Muscle layer of colon (tissue), 2 donors: ENCODE data around the gene GALP.

ENCODE experiments used
- H3K27ac ChIP-seq: one replicate; pipeline ENCODE4 v1.7.0; 2013; ENCODE audit warnings: low read depth, mild to moderate bottlenecking, low read length, moderate library complexity
- H3K27me3 ChIP-seq, 2 donors: one replicate each; pipeline ENCODE4 v1.7.0; 2013; ENCODE audit warnings: low read length in 2 of 2, mild to moderate bottlenecking in 2 of 2; ENCODE audit not compliant: insufficient read depth in 2 of 2, control insufficient read depth in 1 of 2
- H3K36me3 ChIP-seq: one replicate; pipeline ENCODE4 v1.7.0; 2013; ENCODE audit warnings: mild to moderate bottlenecking, low read length; ENCODE audit not compliant: insufficient read depth
- H3K4me1 ChIP-seq: one replicate; pipeline ENCODE4 v1.7.0; 2013; ENCODE audit warnings: mild to moderate bottlenecking, low read length; ENCODE audit not compliant: insufficient read depth
- H3K4me3 ChIP-seq, 2 donors: one replicate each; pipeline ENCODE4 v1.7.0; 2013; ENCODE audit warnings: low read length in 2 of 2, low read depth in 1 of 2, mild to moderate bottlenecking in 1 of 2, moderate library complexity in 1 of 2
- H3K9ac ChIP-seq: one replicate; pipeline ENCODE4 v1.7.0; 2013; ENCODE audit warnings: low read length
- H3K9me3 ChIP-seq: one replicate; pipeline ENCODE4 v1.7.0; 2013; ENCODE audit warnings: mild to moderate bottlenecking, low read length
- donor health status: abdominal sarcoma.
- donor health status: Adenocarcinoma of cecum.

GALP gene

DNA sequence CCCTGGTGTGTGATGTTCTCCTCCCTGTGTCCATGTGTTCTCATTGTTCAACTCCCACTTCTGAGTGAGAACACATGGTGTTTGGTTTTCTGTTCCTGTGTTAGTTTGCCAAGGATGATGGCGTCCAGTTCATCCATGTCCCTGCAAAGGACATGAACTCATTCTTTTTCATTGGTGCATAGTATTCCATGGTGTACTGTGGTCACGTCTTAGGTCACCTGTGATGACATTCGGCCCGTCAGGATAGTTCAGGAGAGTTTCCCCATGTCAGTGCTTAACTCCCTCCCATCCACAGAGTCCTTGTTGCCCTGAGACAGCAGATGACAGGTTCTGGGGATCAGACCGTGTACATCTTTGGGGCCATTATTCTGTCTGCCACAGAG is 26.2 kb upstream of the GALP start:
- Histone ChIP-seq H3K4me1 (peaks cover 8% of the 10 kb centered on the region), H3K4me3 (no peak overlapping the region), H3K36me3 (peaks cover 10% of the 10 kb centered on the region), H3K27me3 (no peaks in the 10 kb centered on the region), H3K9ac (no peak overlapping the region), H3K9me3 (no peaks in the 10 kb centered on the region), H3K27ac (no peak overlapping the region)

GRCh38 chr19:56150358-56150757 is 25.4 kb upstream of the GALP start:
- Histone ChIP-seq H3K4me1 (peaks cover 8% of the 10 kb centered on the region), H3K36me3 (peaks cover 12% of the 10 kb centered on the region), H3K9me3 (no peaks in the 10 kb centered on the region), H3K4me3 (no peak overlapping the region), H3K27me3 (no peaks in the 10 kb centered on the region), H3K9ac (no peak overlapping the region), H3K27ac (no peak overlapping the region)

- H3K27me3 ChIP-seq, result no peaks in the 10 kb centered on the region
- no peak overlapping the region for H3K9ac ChIP-seq
- H3K4me3 ChIP-seq, result no peak overlapping the region
- peaks cover 8% of the 10 kb centered on the region for H3K4me1 ChIP-seq
- no peaks in the 10 kb centered on the region for H3K9me3 ChIP-seq
- no peak overlapping the region for H3K27ac ChIP-seq
- H3K36me3 ChIP-seq, result peaks cover 13% of the 10 kb centered on the region
These were observed 23.2 kb upstream of the GALP start for GRCh38 chr19:56152644-56153043.

DNA sequence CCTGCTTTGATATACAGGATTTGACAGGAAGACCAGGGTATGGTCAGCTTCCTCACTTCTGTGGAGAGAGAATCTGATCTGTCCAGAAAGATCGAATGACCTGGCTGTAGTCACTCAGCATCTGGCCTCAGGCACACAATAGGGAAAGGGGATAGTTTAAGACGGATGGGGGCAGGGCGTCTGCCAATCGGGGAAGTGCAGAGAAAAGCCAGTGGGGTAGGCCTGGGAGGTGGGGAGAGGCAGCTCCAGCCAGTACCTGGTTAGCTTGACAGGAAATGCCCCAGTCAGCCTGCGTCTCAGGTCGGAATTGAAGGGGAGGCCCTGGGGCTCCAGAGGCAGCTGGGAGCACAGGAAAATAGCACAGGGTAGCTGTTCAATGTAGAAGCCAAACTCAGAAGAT is 22.3 kb upstream of the GALP start:
- H3K27ac ChIP-seq, result no peak overlapping the region
- H3K4me1 ChIP-seq, result peaks cover 8% of the 10 kb centered on the region
- no peaks in the 10 kb centered on the region for H3K9me3 ChIP-seq
- H3K4me3 ChIP-seq, result no peak overlapping the region
- H3K27me3 ChIP-seq, result no peaks in the 10 kb centered on the region
- H3K36me3 ChIP-seq, result peaks cover 13% of the 10 kb centered on the region
- no peak overlapping the region for H3K9ac ChIP-seq

DNA sequence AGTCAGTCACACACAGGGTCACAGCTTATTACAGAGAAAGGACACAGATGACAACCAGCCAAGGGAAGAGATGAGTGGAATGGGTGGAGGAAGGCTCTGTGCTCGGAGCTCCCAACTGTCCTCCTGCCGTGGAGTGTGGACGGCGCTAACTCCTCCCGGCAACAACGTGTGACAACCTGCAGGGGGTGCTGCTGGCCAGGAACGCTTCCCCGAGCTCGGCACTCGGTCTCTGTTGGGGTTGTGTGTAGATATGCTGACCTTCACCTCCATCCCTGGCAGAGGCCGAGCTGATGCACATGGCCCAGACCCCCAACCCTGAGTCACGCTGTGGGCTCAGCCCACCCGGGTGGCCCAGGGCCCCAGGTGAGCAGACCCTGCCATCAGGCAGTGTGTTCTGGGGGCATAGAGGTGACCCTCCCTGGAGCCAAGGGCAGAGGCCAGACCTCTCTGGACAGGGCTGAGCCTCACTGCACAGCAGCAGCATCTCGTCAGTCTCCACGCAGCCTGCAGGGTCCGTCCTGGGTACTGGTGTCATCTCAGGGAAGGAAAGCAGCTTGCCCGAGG is 20.6 kb upstream of the GALP start:
- no peak overlapping the region for H3K9ac ChIP-seq
- peaks cover 22% of the 10 kb centered on the region for H3K36me3 ChIP-seq
- no peak overlapping the region for H3K27ac ChIP-seq
- no peaks in the 10 kb centered on the region for H3K9me3 ChIP-seq
- no peaks in the 10 kb centered on the region for H3K27me3 ChIP-seq
- H3K4me3 ChIP-seq, result no peak overlapping the region
- peaks cover 8% of the 10 kb centered on the region for H3K4me1 ChIP-seq

DNA sequence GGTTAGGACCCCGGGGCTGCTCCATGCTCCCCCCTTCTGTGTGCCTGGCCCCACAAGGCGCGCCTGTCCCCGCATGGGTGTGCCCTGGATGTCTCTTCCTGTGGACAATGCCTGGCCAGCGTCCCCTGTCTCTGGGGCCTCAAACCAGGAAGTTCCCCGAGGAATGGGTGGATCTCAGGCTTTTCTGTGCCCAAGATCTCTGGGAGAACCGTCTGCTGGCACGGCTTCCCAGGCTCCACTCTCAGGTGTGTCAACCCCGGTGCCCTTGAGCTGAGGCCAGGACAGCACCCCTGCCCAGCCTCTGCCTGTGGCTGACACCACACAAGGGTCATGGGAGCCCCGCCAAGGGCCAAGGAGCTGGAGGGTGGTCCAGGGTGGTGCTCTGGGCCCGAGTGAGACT is 19.0 kb upstream of the GALP start:
- peaks cover 8% of the 10 kb centered on the region for H3K4me1 ChIP-seq
- H3K9me3 ChIP-seq, result no peaks in the 10 kb centered on the region
- no peak overlapping the region for H3K4me3 ChIP-seq
- H3K9ac ChIP-seq, result no peak overlapping the region
- H3K27me3 ChIP-seq, result no peaks in the 10 kb centered on the region
- H3K36me3 ChIP-seq, result peaks cover 22% of the 10 kb centered on the region
- H3K27ac ChIP-seq, result no peak overlapping the region

DNA sequence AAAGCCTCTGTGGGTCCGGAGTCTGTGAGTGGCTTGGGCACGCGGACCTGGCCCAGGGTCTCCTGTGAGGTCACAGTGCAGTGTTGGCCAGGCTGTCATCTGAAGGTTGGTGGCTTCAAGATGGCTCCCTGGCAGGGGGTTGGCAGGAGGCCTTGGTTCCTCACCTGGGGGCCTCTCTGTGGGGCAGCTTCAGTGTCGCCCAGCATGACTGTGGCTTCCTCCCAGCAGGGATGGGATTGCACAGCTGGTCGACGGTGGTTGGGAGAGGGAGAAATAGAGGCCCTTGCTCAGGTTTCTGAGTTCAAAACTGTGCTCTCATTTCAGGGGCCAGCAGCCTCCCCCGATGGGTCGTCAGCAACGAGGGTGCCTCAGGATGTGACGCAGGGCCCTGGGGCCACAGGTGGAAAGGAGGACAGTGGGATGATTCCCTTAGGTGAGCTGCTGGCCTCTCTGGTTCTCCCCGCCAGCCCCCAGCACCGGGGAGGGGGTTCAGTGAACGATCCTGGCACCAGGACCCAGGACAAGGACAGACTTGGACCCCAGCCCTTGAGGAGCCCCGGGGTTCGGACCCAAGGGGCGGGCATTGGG is 17.5 kb upstream of the GALP start:
- H3K4me1 ChIP-seq, result peaks cover 1% of the 10 kb centered on the region
- H3K9me3 ChIP-seq, result no peaks in the 10 kb centered on the region
- no peaks in the 10 kb centered on the region for H3K27me3 ChIP-seq
- no peak overlapping the region for H3K9ac ChIP-seq
- H3K36me3 ChIP-seq, result peaks cover 22% of the 10 kb centered on the region
- H3K27ac ChIP-seq, result no peak overlapping the region
- H3K4me3 ChIP-seq, result no peak overlapping the region

DNA sequence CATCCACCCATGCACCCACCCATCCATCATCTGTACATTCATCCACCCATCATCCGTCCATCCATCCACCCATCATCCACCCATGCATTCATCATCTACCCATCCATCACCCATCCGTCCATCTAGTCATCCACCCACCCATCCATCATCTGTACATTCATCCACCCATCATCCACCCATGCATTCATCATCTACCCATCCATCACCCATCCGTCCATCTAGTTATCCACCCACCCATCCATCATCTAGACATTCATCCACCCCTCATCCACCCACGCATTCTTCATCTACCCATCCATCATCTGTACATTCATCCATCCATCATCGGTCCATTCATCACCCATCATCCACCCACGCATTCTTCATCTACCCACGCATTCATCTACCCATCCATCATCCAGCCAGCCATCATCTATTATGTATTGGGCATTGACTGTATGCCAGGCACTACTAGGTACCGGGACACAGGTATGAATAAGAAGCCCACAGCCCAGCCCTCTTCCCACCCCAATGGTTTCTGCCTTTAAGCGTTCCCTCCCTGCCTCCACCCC is 16.7 kb upstream of the GALP start:
- no peaks in the 10 kb centered on the region for H3K4me1 ChIP-seq
- peaks cover 22% of the 10 kb centered on the region for H3K36me3 ChIP-seq
- no peaks in the 10 kb centered on the region for H3K9me3 ChIP-seq
- no peak overlapping the region for H3K4me3 ChIP-seq
- H3K27me3 ChIP-seq, result no peaks in the 10 kb centered on the region
- no peak overlapping the region for H3K27ac ChIP-seq
- H3K9ac ChIP-seq, result no peak overlapping the region

DNA sequence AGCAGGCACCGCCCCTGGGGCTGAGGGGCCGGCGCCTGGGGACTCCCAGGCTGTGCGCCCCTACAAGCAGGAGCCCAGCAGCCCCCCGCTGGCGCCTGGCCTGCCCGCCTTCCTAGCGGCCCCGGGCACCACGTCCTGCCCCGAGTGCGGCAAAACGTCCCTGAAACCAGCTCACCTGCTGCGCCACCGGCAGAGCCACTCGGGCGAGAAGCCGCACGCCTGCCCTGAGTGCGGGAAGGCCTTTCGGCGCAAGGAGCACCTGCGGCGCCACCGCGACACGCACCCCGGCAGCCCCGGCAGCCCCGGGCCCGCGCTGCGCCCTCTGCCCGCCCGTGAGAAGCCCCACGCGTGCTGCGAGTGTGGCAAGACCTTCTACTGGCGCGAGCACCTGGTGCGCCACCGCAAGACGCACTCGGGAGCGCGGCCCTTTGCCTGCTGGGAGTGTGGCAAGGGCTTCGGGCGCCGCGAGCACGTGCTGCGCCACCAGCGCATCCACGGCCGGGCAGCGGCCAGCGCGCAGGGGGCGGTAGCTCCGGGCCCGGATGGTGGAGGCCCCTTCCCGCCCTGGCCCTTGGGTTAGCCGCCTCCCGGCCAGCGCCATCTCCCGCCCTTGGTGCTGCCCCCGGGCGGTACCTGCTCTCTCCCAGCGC is 16.1 kb upstream of the GALP start:
- H3K36me3 ChIP-seq, result peaks cover 22% of the 10 kb centered on the region
- no peak overlapping the region for H3K4me3 ChIP-seq
- H3K27me3 ChIP-seq, result no peaks in the 10 kb centered on the region
- no peaks in the 10 kb centered on the region for H3K9me3 ChIP-seq
- H3K4me1 ChIP-seq, result no peaks in the 10 kb centered on the region
- no peak overlapping the region for H3K27ac ChIP-seq
- H3K9ac ChIP-seq, result no peak overlapping the region

GRCh38 chr19:56161534-56161933 is 14.3 kb upstream of the GALP start:
- H3K27me3 ChIP-seq, result no peaks in the 10 kb centered on the region
- H3K9me3 ChIP-seq, result no peaks in the 10 kb centered on the region
- H3K27ac ChIP-seq, result no peak overlapping the region
- H3K4me3 ChIP-seq, result no peak overlapping the region
- H3K9ac ChIP-seq, result no peak overlapping the region
- H3K4me1 ChIP-seq, result no peaks in the 10 kb centered on the region
- peaks cover 12% of the 10 kb centered on the region for H3K36me3 ChIP-seq

- no peak overlapping the region for H3K9ac ChIP-seq
- H3K9me3 ChIP-seq, result no peaks in the 10 kb centered on the region
- no peaks in the 10 kb centered on the region for H3K27me3 ChIP-seq
- no peak overlapping the region for H3K27ac ChIP-seq
- H3K4me3 ChIP-seq, result no peak overlapping the region
- no peaks in the 10 kb centered on the region for H3K4me1 ChIP-seq
- peaks cover 12% of the 10 kb centered on the region for H3K36me3 ChIP-seq
These were observed 13.6 kb upstream of the GALP start for GRCh38 chr19:56162258-56162657.

GRCh38 chr19:56163097-56163496 is 12.7 kb upstream of the GALP start:
- H3K9me3 ChIP-seq, result no peaks in the 10 kb centered on the region
- peaks cover 12% of the 10 kb centered on the region for H3K36me3 ChIP-seq
- H3K4me3 ChIP-seq, result no peak overlapping the region
- no peaks in the 10 kb centered on the region for H3K27me3 ChIP-seq
- no peaks in the 10 kb centered on the region for H3K4me1 ChIP-seq
- no peak overlapping the region for H3K27ac ChIP-seq
- no peak overlapping the region for H3K9ac ChIP-seq
